Measurements from ENCODE around the gene COMMD8. TPM values are rescaled to one million over a fixed set of nuclear protein-coding genes. Genes with fewer than 3 reads are reported as not detected.
A peak's percentile ranks its signal among the peaks of the same experiment; 100 is the strongest.
"Not testable (repeated sequence)": the region's sequence is repeated elsewhere in the genome, so short reads cannot be mapped to it uniquely, and the experiment has no call there.

Gene COMMD8
- polyA plus RNA-seq, 1 donor (not counting 4 experiments of a cell fraction or from before 2014, with no cell fraction given), result 38.6 TPM

GRCh38 chr4:47488706-47489105, 25.2 kb upstream of the COMMD8 start:
- no peak for TF ChIP-seq CTCF (optimal IDR thresholded peaks at IDR 0.05 in 1 of 3, IDR thresholded peaks at IDR 0.05 in 1 of 3, conservative IDR thresholded peaks at IDR 0.05 in 1 of 3; ENCODE audit: extremely low read depth in 1 of 3, insufficient read depth in 2 of 3, low read length in 3 of 3)
- TF ChIP-seq EZH2 (IDR thresholded peaks at IDR 0.05; ENCODE audit: low read length), result no peak
- dilution Hi-C loops (cut with MboI; ENCODE audit: extremely low pct_ligation_motif_present, low sequenced_read_pairs), result no loop called here
- peaks cover 26% of the 10 kb centered on the region for H3K4me1 ChIP-seq (ENCODE audit: control insufficient read depth, extremely low read depth, insufficient read depth, low read length)
- H3K4me2 ChIP-seq (ENCODE audit: control insufficient read depth, extremely low read depth, insufficient read depth, low read depth, low read length), result no peak overlapping the region
- H3K79me2 ChIP-seq (ENCODE audit: control insufficient read depth, insufficient read depth, low read length), result peaks cover 65% of the 10 kb centered on the region
- H3K36me3 ChIP-seq (ENCODE audit: control insufficient read depth in 2 of 2, extremely low read depth in 1 of 2, insufficient read depth in 2 of 2, low read length in 2 of 2), result peaks cover 0 to 4% of the 10 kb centered on the region in 2 experiments
- no peak overlapping the region for H3K9ac ChIP-seq (ENCODE audit: control insufficient read depth, extremely low read depth, insufficient read depth, low read length)
- H2AFZ ChIP-seq (ENCODE audit: control insufficient read depth, low read length), result no peak overlapping the region
- no peak overlapping the region for H3K27ac ChIP-seq (ENCODE audit: control insufficient read depth, insufficient read depth, low read length)
- no peaks in the 10 kb centered on the region for H3K9me3 ChIP-seq (ENCODE audit: control insufficient read depth, low read depth, low read length)
- DNase-seq (ENCODE audit: low read depth, low spot score), result no peak
- no peaks in the 10 kb centered on the region for H3K9me1 ChIP-seq (ENCODE audit: control insufficient read depth, extremely low read depth, insufficient read depth, low read length)
- no peaks in the 10 kb centered on the region for H4K20me1 ChIP-seq (ENCODE audit: control insufficient read depth, extremely low read depth, insufficient read depth, low read length)
- H3K27me3 ChIP-seq (ENCODE audit: control insufficient read depth, extremely low read depth, insufficient read depth, low read length), result no peaks in the 10 kb centered on the region
- H3K4me3 ChIP-seq (ENCODE audit: control insufficient read depth in 2 of 3, extremely low read depth in 1 of 3, insufficient read depth in 2 of 3, low read depth in 1 of 3, low read length in 3 of 3), result no peak overlapping the region
- peak; percentile 46 for FAIRE-seq

GRCh38 chr4:47486727-47487126, 23.2 kb upstream of the COMMD8 start:
- H3K36me3 ChIP-seq (ENCODE audit: control insufficient read depth in 2 of 2, extremely low read depth in 1 of 2, insufficient read depth in 2 of 2, low read length in 2 of 2); dilution Hi-C loops (cut with MboI; ENCODE audit: extremely low pct_ligation_motif_present, low sequenced_read_pairs); H4K20me1 ChIP-seq (ENCODE audit: control insufficient read depth, extremely low read depth, insufficient read depth, low read length); DNase-seq (ENCODE audit: low read depth, low spot score); H3K9me1 ChIP-seq (ENCODE audit: control insufficient read depth, extremely low read depth, insufficient read depth, low read length); H3K27me3 ChIP-seq (ENCODE audit: control insufficient read depth, extremely low read depth, insufficient read depth, low read length); FAIRE-seq; H3K9me3 ChIP-seq (ENCODE audit: control insufficient read depth, low read depth, low read length); H2AFZ ChIP-seq (ENCODE audit: control insufficient read depth, low read length): not testable (repeated sequence)
- H3K4me2 ChIP-seq (ENCODE audit: control insufficient read depth, extremely low read depth, insufficient read depth, low read depth, low read length), result peak overlapping the region; percentile 91
- peak overlapping the region; percentile 51 to 92 (median 62) for H3K4me3 ChIP-seq (ENCODE audit: control insufficient read depth in 2 of 3, extremely low read depth in 1 of 3, insufficient read depth in 2 of 3, low read depth in 1 of 3, low read length in 3 of 3)
- peaks cover 50% of the 10 kb centered on the region for H3K79me2 ChIP-seq (ENCODE audit: control insufficient read depth, insufficient read depth, low read length)
- H3K9ac ChIP-seq (ENCODE audit: control insufficient read depth, extremely low read depth, insufficient read depth, low read length), result peak overlapping the region; percentile 94
- H3K27ac ChIP-seq (ENCODE audit: control insufficient read depth, insufficient read depth, low read length), result peak overlapping the region; percentile 98
- peaks cover 44% of the 10 kb centered on the region for H3K4me1 ChIP-seq (ENCODE audit: control insufficient read depth, extremely low read depth, insufficient read depth, low read length)

DNA sequence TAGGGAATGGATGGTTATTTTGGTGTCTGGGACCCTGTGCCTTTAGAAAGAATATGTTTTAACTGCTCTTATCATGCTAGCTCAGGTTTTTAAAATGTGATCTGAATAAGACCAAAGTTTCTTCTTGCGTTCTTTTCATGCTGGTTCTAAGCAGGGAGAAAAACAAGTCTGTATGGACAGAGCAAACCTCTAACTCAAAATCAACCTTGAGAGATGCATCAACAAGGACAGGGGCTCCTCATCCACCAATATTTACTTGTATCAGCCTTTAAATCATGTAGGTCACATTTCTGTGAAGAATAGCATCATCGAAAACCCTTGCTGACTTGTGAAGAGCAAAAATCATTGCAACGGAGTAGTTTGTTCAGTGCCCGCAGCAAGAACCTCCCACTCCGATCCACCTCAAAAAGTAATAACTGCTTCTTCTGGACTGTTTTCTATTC, 22.8 kb upstream of the COMMD8 start:
- H3K4me2 ChIP-seq (ENCODE audit: control insufficient read depth, extremely low read depth, insufficient read depth, low read depth, low read length), result peak overlapping the region; percentile 91
- H4K20me1 ChIP-seq (ENCODE audit: control insufficient read depth, extremely low read depth, insufficient read depth, low read length), result no peaks in the 10 kb centered on the region
- H3K79me2 ChIP-seq (ENCODE audit: control insufficient read depth, insufficient read depth, low read length), result peaks cover 45% of the 10 kb centered on the region
- dilution Hi-C loops (cut with MboI; ENCODE audit: extremely low pct_ligation_motif_present, low sequenced_read_pairs), result no loop called here
- no peak for TF ChIP-seq EZH2 (IDR thresholded peaks at IDR 0.05; ENCODE audit: low read length)
- TF ChIP-seq CTCF (optimal IDR thresholded peaks at IDR 0.05 in 1 of 3, IDR thresholded peaks at IDR 0.05 in 1 of 3, conservative IDR thresholded peaks at IDR 0.05 in 1 of 3; ENCODE audit: extremely low read depth in 1 of 3, insufficient read depth in 2 of 3, low read length in 3 of 3), result no peak
- no peaks in the 10 kb centered on the region for H3K9me1 ChIP-seq (ENCODE audit: control insufficient read depth, extremely low read depth, insufficient read depth, low read length)
- no peaks in the 10 kb centered on the region for H3K27me3 ChIP-seq (ENCODE audit: control insufficient read depth, extremely low read depth, insufficient read depth, low read length)
- H3K36me3 ChIP-seq (ENCODE audit: control insufficient read depth in 2 of 2, extremely low read depth in 1 of 2, insufficient read depth in 2 of 2, low read length in 2 of 2), result no peaks in the 10 kb centered on the region
- H3K4me3 ChIP-seq (ENCODE audit: control insufficient read depth in 2 of 3, extremely low read depth in 1 of 3, insufficient read depth in 2 of 3, low read depth in 1 of 3, low read length in 3 of 3), result peak overlapping the region; percentile 51 to 92 (median 62)
- no peak overlapping the region for H2AFZ ChIP-seq (ENCODE audit: control insufficient read depth, low read length)
- DNase-seq (ENCODE audit: low read depth, low spot score) (no peak), FAIRE-seq (no peak)
- peak overlapping the region; percentile 94 for H3K9ac ChIP-seq (ENCODE audit: control insufficient read depth, extremely low read depth, insufficient read depth, low read length)
- H3K4me1 ChIP-seq (ENCODE audit: control insufficient read depth, extremely low read depth, insufficient read depth, low read length), result peaks cover 44% of the 10 kb centered on the region
- H3K27ac ChIP-seq (ENCODE audit: control insufficient read depth, insufficient read depth, low read length), result peak overlapping the region; percentile 98
- H3K9me3 ChIP-seq (ENCODE audit: control insufficient read depth, low read depth, low read length), result no peaks in the 10 kb centered on the region

Data from keratinocyte (primary cell).